Caco-2 (cell line): ENCODE data around the gene MRPL47. TPM values are rescaled to one million over a fixed set of nuclear protein-coding genes. Genes with fewer than 3 reads are reported as not detected.

ENCODE experiments used
- BruUV-seq: library from RNA; stranded (reverse); fragments of 400-500 nt; replicated peaks from 2 replicates; lab custom pipeline; 2021; lab: Mats Ljungman, UMichigan
- CTCF ChIA-PET: fragments of 300-600 bp; sonication (Branson Sonifier 250); formaldehyde crosslinking; loops from one replicate; lab custom pipeline; 2022; ENCODE audit warnings: antibody characterized with exemption; lab: Charles Lee
- POLR2A ChIA-PET: fragments of 300-600 bp; sonication (Branson Sonifier 250); formaldehyde crosslinking; loops from one replicate; lab custom pipeline; 2022; ENCODE audit warnings: antibody characterized with exemption; lab: Charles Lee
- DNase-seq, 2 experiments: peaks; one replicate each; pipeline versions ENCODE4 v3.0.0 to v3.0.0-alpha.2; 2020 to 2022
- H3K27me3 ChIP-seq: replicated peaks from 2 replicates; pipeline ENCODE4 v1.6.0; 2011; ENCODE audit warnings: low read length; ENCODE audit not compliant: control insufficient read depth, insufficient read depth
- H3K36me3 ChIP-seq: 2 replicates; pipeline ENCODE4 v1.5.1; 2011; ENCODE audit warnings: low read length; ENCODE audit not compliant: control insufficient read depth, insufficient read depth
- H3K4me1 ChIP-seq: fragments of 250-450 bp; sonication (Bioruptor Pico); 2 replicates; pipeline ENCODE4 v1.5.1; 2020; ENCODE audit warnings: mild to moderate bottlenecking
- H3K4me3 ChIP-seq: 2 replicates; pipeline ENCODE4 v1.5.1; 2011; ENCODE audit warnings: low read depth, mild to moderate bottlenecking, control low read depth, low read length
- H3K9me3 ChIP-seq: fragments of 250-450 bp; sonication (Bioruptor Pico); 2 replicates; pipeline ENCODE4 v1.5.1; 2020; ENCODE audit warnings: mild to moderate bottlenecking, moderate library complexity
- H3K27ac Mint-ChIP-seq: one replicate; pipeline ENCODE4 v1.8.0; 2022; ENCODE audit warnings: mixed read lengths; ENCODE audit not compliant: unreplicated experiment
- H3K27me3 Mint-ChIP-seq: one replicate; pipeline ENCODE4 v1.8.0; 2022; ENCODE audit warnings: mixed read lengths; ENCODE audit not compliant: insufficient read depth, unreplicated experiment
- H3K36me3 Mint-ChIP-seq: one replicate; pipeline ENCODE4 v1.8.0; 2022; ENCODE audit warnings: mild to moderate bottlenecking, mixed read lengths; ENCODE audit not compliant: insufficient read depth, unreplicated experiment
- H3K4me1 Mint-ChIP-seq: one replicate; pipeline ENCODE4 v1.8.0; 2022; ENCODE audit warnings: low read depth, mixed read lengths; ENCODE audit not compliant: unreplicated experiment
- H3K4me3 Mint-ChIP-seq: one replicate; pipeline ENCODE4 v1.8.0; 2022; ENCODE audit warnings: mild to moderate bottlenecking, moderate library complexity, mixed read lengths; ENCODE audit not compliant: unreplicated experiment
- H3K9me3 Mint-ChIP-seq: one replicate; pipeline ENCODE4 v1.8.0; 2022; ENCODE audit warnings: mixed read lengths; ENCODE audit not compliant: unreplicated experiment
- intact Hi-C: fragments of 100-400 bp; cut with micrococcal nuclease; formaldehyde crosslinking; loops from one replicate; pipeline ENCODE4 v1.10.0; 2022; ENCODE audit not compliant: unreplicated experiment
- total RNA-seq: library from RNA; stranded (reverse); gene quantifications from 2 replicates; pipeline ENCODE4 v1.2.3, GENCODE V29; 2022
- TF ChIP-seq, protein P1 (sequence below), 2 experiments: fragments of 200-600 bp in 1 of 2; IDR thresholded peaks; 1 replicate in 1 of 2; 2 replicates in 1 of 2; pipeline versions ENCODE4 v1.5.1 to v1.8.0; 2011 to 2022; ENCODE audit warnings: antibody characterized with exemption in 1 of 2, control low read depth in 1 of 2, inconsistent platforms in 1 of 2, low read depth in 1 of 2, low read length in 1 of 2, mild to moderate bottlenecking in 1 of 2, moderate library complexity in 1 of 2; ENCODE audit not compliant: insufficient read depth in 1 of 2, severe bottlenecking in 1 of 2, unreplicated experiment in 1 of 2

Gene MRPL47
- total RNA-seq, 1 experiment from 2014 or later = 71.3 TPM

DNA sequence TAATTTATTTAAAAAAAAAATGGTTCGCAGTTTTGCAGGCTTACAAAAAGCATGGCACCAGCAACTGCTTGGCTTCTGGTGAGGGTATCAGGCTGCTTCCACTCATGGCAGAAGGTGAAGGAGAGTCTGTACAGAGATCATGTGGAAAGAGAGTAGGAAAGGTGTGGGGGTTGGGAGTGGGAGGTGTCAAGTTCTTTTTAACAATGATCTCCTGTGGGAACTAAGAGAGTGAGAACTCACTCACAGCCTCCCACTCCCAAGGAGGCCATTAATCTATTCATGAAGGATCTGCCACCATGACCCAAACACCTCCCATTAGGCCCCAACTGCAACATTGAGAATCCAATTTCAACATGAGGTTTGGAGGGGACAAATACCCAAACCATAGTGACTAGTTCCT lies 62.8 kb downstream of the MRPL47 start:
- Histone ChIP-seq H3K27me3 (no peaks in the 10 kb centered on the region), H3K4me1 (peaks cover 10% of the 10 kb centered on the region), H3K9me3 (no peaks in the 10 kb centered on the region), H3K4me3 (no peak overlapping the region), H3K36me3 (no peaks in the 10 kb centered on the region)
- DNase-seq = no peak
- no peak overlapping the region for H3K4me3 Mint-ChIP-seq
- H3K27ac Mint-ChIP-seq = no peak overlapping the region
- ChIA-PET POLR2A (no interaction called here), CTCF (no interaction called here)
- intact Hi-C loops = no loop called here
- H3K4me1 Mint-ChIP-seq = peaks cover 7% of the 10 kb centered on the region
- H3K9me3 Mint-ChIP-seq = peaks cover 11% of the 10 kb centered on the region
- H3K27me3 Mint-ChIP-seq = no peaks in the 10 kb centered on the region
- TF ChIP-seq, protein P1, sequence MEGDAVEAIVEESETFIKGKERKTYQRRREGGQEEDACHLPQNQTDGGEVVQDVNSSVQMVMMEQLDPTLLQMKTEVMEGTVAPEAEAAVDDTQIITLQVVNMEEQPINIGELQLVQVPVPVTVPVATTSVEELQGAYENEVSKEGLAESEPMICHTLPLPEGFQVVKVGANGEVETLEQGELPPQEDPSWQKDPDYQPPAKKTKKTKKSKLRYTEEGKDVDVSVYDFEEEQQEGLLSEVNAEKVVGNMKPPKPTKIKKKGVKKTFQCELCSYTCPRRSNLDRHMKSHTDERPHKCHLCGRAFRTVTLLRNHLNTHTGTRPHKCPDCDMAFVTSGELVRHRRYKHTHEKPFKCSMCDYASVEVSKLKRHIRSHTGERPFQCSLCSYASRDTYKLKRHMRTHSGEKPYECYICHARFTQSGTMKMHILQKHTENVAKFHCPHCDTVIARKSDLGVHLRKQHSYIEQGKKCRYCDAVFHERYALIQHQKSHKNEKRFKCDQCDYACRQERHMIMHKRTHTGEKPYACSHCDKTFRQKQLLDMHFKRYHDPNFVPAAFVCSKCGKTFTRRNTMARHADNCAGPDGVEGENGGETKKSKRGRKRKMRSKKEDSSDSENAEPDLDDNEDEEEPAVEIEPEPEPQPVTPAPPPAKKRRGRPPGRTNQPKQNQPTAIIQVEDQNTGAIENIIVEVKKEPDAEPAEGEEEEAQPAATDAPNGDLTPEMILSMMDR (IDR thresholded peaks at IDR 0.05; ENCODE audit: insufficient read depth in 1 of 2, low read depth in 1 of 2, low read length in 1 of 2, severe bottlenecking in 1 of 2, unreplicated experiment in 1 of 2) = no peak
- H3K36me3 Mint-ChIP-seq = no peaks in the 10 kb centered on the region
- no TSS peak for BruUV-seq

DNA sequence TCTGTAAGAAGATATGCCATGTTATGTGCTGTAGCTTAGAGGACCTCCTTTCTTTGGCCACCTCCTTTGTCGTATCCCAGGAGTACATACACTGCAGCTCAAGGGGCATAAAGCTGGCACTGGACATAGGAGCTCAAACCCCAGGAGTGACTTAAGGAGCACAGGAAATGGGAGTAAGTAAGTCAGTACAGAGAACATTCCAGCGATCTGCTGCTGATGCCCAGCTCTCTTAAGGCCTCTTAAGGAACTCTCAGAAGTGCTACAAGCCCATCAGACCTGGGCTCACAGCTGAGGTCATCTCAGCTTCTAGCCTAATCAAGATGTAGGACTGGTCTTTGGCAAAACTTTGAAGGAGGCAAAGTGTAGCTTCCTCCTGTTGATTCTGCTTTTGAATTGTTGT lies 63.3 kb downstream of the MRPL47 start:
- peaks cover 5% of the 10 kb centered on the region for H3K4me1 ChIP-seq
- Mint-ChIP-seq H3K27me3 (no peaks in the 10 kb centered on the region), H3K4me3 (no peak overlapping the region), H3K4me1 (peaks cover 2% of the 10 kb centered on the region), H3K36me3 (no peaks in the 10 kb centered on the region), H3K27ac (no peak overlapping the region), H3K9me3 (peaks cover 11% of the 10 kb centered on the region)
- no peaks in the 10 kb centered on the region for H3K36me3 ChIP-seq
- H3K9me3 ChIP-seq = no peaks in the 10 kb centered on the region
- DNase-seq = no peak
- ChIA-PET CTCF (no interaction called here), POLR2A (no interaction called here)
- TF ChIP-seq, protein P1 (IDR thresholded peaks at IDR 0.05; ENCODE audit: insufficient read depth in 1 of 2, low read depth in 1 of 2, low read length in 1 of 2, severe bottlenecking in 1 of 2, unreplicated experiment in 1 of 2) = no peak
- H3K4me3 ChIP-seq = no peak overlapping the region
- no peaks in the 10 kb centered on the region for H3K27me3 ChIP-seq
- intact Hi-C loops = no loop called here
- no TSS peak for BruUV-seq

Other genes with a start within 250 kb of the MRPL47 start
- gene GNB4, start 153.2 kb downstream of the MRPL47 start, total RNA-seq = 3.6 and 5.1 TPM in 2 replicates
- 75.0 and 89.2 TPM in 2 replicates for gene ACTL6A, start 41.7 kb downstream of the MRPL47 start, total RNA-seq
- gene NDUFB5, start 156 bp upstream of the MRPL47 start, total RNA-seq = 78.8 and 81.2 TPM in 2 replicates
- gene USP13, start 48.4 kb upstream of the MRPL47 start, total RNA-seq = 16.2 and 18.2 TPM in 2 replicates